MCF 10A (cell line): Measurements from ENCODE around the gene DRAXIN. TPM values are rescaled to one million over a fixed set of nuclear protein-coding genes. Genes with fewer than 3 reads are reported as not detected.
A peak's percentile ranks its signal among the peaks of the same experiment; 100 is the strongest.

Experiments used
- BruUV-seq: library from RNA; stranded (reverse); fragments of 400-500 nt; replicated peaks from 2 replicates; lab custom pipeline; 2021; lab: Mats Ljungman, UMichigan
- CTCF ChIA-PET: fragments of 300-600 bp; sonication (Branson Sonifier 250); formaldehyde crosslinking; extraction: SDS; loops from one replicate; lab custom pipeline; 2021; ENCODE audit warnings: antibody characterized with exemption, inconsistent platforms; lab: Yijun Ruan, JAX
- POLR2A ChIA-PET: fragments of 300-600, 350-650 bp; sonication (Branson Sonifier 250); formaldehyde crosslinking; extraction: SDS; loops from one replicate; lab custom pipeline; 2020; ENCODE audit warnings: antibody characterized with exemption, inconsistent platforms; lab: Yijun Ruan, JAX
- DNase-seq: peaks from one replicate; pipeline ENCODE4 v3.0.0-alpha.2; 2018; ENCODE audit not compliant: unreplicated experiment
- H3K27ac Mint-ChIP-seq: one replicate; pipeline ENCODE4 v1.8.0; 2022; ENCODE audit warnings: mild to moderate bottlenecking, low read depth, mixed read lengths; ENCODE audit not compliant: unreplicated experiment
- H3K27me3 Mint-ChIP-seq: one replicate; pipeline ENCODE4 v1.8.0; 2022; ENCODE audit warnings: mixed read lengths; ENCODE audit not compliant: insufficient read depth, unreplicated experiment
- H3K36me3 Mint-ChIP-seq: one replicate; pipeline ENCODE4 v1.8.0; 2022; ENCODE audit warnings: mild to moderate bottlenecking, moderate library complexity, mixed read lengths; ENCODE audit not compliant: insufficient read depth, unreplicated experiment
- H3K4me1 Mint-ChIP-seq: one replicate; pipeline ENCODE4 v1.8.0; 2022; ENCODE audit warnings: mixed read lengths; ENCODE audit not compliant: insufficient read depth, unreplicated experiment
- H3K4me3 Mint-ChIP-seq: one replicate; pipeline ENCODE4 v1.8.0; 2022; ENCODE audit warnings: mild to moderate bottlenecking, moderate library complexity, mixed read lengths; ENCODE audit not compliant: unreplicated experiment
- H3K9me3 Mint-ChIP-seq: one replicate; pipeline ENCODE4 v1.8.0; 2022; ENCODE audit warnings: mixed read lengths; ENCODE audit not compliant: unreplicated experiment
- intact Hi-C: fragments of 100-400 bp; cut with micrococcal nuclease; formaldehyde crosslinking; loops from 2 replicates; pipeline ENCODE4 v1.14.1; 2022
- total RNA-seq: library from RNA; stranded (reverse); gene quantifications from 2 replicates; pipeline ENCODE4 v1.2.3, GENCODE V29; 2022
- TF ChIP-seq, protein P1 (sequence below): fragments of 200-600 bp; IDR thresholded peaks from one replicate; pipeline ENCODE4 v1.8.0; 2022; ENCODE audit warnings: antibody characterized with exemption, mild to moderate bottlenecking; ENCODE audit not compliant: unreplicated experiment

The DRAXIN gene
- total RNA-seq, 1 experiment from 2014 or later = 0.07 TPM

DNA sequence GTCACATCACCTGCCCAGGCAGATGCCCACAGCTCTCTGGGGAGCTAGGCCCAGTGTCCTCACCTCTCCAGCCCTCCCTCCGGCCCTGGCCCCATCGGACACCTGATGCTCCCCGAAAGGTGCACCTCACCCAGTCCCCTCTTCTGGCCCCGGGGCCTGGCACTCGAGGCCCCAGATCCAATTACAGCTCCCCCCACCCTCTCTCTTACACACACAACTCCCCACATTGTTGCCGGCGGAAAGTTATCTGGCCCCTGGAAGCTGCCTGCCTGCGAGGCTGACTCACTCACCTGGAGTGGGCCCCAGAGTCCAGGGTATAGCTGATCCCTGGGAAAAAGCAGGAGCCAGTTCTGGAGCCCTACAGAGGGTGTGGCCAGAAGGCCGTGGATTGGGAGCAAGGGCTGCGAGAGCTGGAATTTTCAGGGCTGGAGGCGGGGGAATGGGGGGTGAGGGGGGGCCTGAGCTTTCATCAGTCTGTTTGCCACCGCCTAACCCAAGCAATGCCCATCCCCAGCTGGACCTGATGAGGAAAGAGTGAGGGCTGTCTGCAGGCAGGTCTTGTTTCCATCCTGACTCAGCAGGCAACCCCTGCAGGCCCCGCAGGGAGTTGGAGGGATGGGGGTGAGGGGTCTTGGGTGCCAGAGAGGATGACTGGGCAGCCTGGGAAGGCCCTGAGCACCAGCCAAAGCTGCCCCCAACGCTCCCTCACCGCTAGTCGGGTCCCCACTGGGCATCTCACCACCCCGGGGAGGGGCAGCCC, 38.2 kb upstream of the DRAXIN start:
- ChIA-PET CTCF (interaction anchor here (0.5 to 4.4 kb wide), 12 partner anchors 10 to 428 kb away, joined by 3 to 28 read pairs (median 4); partner anchors contain the start of gene FBXO6), POLR2A (interaction anchor here (0.5 to 2.6 kb wide), 18 partner anchors 11 to 1197 kb away, joined by 3 to 19 read pairs (median 4); partner anchors contain the start of genes AGTRAP, CLCN6, FBXO6 and MAD2L2)
- BruUV-seq = no TSS peak
- peak; percentile 81 for DNase-seq
- TF ChIP-seq, protein P1, sequence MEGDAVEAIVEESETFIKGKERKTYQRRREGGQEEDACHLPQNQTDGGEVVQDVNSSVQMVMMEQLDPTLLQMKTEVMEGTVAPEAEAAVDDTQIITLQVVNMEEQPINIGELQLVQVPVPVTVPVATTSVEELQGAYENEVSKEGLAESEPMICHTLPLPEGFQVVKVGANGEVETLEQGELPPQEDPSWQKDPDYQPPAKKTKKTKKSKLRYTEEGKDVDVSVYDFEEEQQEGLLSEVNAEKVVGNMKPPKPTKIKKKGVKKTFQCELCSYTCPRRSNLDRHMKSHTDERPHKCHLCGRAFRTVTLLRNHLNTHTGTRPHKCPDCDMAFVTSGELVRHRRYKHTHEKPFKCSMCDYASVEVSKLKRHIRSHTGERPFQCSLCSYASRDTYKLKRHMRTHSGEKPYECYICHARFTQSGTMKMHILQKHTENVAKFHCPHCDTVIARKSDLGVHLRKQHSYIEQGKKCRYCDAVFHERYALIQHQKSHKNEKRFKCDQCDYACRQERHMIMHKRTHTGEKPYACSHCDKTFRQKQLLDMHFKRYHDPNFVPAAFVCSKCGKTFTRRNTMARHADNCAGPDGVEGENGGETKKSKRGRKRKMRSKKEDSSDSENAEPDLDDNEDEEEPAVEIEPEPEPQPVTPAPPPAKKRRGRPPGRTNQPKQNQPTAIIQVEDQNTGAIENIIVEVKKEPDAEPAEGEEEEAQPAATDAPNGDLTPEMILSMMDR = no peak
- peaks cover 19% of the 10 kb centered on the region for H3K36me3 Mint-ChIP-seq
- no peaks in the 10 kb centered on the region for H3K27me3 Mint-ChIP-seq
- no peaks in the 10 kb centered on the region for H3K9me3 Mint-ChIP-seq
- H3K4me3 Mint-ChIP-seq = peak overlapping the region; percentile 76
- no peaks in the 10 kb centered on the region for H3K4me1 Mint-ChIP-seq
- no peak overlapping the region for H3K27ac Mint-ChIP-seq
- intact Hi-C loops = no loop called here

DNA sequence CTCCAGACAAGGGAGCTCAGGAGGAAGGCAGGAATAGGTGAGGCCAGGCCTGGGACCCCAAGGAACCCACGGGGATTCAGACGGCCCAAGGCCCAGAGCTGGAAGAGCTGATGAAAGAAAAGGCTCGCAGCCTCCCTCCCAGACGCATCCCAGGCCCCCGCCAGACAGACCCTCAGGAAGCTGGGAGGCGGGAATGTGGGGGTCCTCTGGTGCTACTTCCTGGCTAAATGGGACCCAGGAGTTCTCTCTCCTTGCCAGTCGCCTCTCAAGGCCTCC, 37.7 kb upstream of the DRAXIN start:
- peak overlapping the region; percentile 76 for H3K4me3 Mint-ChIP-seq
- CTCF ChIA-PET = interaction anchor here (0.9 to 4.4 kb wide), 7 partner anchors 10 to 412 kb away, joined by 3 to 28 read pairs (median 5); partner anchors contain the start of gene FBXO6
- no peaks in the 10 kb centered on the region for H3K4me1 Mint-ChIP-seq
- TF ChIP-seq, protein P1 = no peak
- intact Hi-C loops = no loop called here
- DNase-seq = peak; percentile 11
- POLR2A ChIA-PET = interaction anchor here (0.7 to 2.6 kb wide), 12 partner anchors 11 to 392 kb away, joined by 3 to 19 read pairs (median 6); partner anchors contain the start of genes AGTRAP, CLCN6, FBXO6 and MAD2L2
- no TSS peak for BruUV-seq
- H3K27ac Mint-ChIP-seq = no peak overlapping the region
- H3K9me3 Mint-ChIP-seq = no peaks in the 10 kb centered on the region
- no peaks in the 10 kb centered on the region for H3K27me3 Mint-ChIP-seq
- peaks cover 21% of the 10 kb centered on the region for H3K36me3 Mint-ChIP-seq

DNA sequence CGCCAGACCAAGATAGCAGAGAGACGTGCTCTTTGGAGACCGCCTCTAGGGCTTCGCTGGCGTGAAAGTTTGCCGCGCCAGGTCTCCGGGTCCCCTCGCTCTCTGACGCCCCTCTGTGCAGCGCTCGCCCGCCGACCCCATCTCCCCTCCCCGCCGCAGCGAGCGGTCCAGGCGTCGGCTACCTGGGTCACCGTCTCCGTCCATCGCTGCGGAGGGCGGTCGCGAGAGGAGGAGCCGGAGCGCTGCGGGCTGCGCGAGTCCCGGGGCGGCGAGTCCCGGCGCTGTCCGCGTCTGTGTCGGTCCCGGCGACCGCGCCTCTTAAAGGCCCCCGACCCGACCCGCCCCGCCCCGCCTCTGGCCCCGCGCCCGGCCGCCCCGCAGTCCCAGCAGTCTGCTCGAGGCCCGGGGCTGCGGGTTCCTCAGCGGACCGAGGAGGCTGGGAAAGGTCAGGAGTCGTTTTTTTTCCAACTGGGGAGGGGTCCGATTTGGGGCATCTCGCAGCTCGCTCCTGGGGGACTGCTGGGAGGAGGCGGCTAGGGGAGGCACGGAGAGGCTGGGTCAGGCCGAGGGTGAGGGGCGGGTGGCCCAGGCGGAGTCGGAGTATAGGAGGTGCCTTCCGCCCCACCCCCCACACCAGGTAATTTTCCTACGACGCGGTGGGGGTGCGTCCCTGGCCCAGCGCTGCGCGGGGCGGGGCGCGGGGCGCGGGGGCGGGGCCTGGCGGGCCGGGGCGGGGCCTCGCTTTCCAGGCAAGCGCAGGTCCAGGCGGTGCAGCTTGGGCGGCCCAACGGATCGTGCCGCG, 37.2 kb upstream of the DRAXIN start, which contains the start of the genes FBXO2 and FBXO44:
Gene FBXO2 (minus strand): TSS at position 293 of the 802 bp plus-strand sequence. CDS start 89 bp downstream, at position 204.
Gene FBXO44 (plus strand): TSS at position 741 of the 802 bp plus-strand sequence. CDS start 959 bp downstream, outside the sequence.
- ChIA-PET POLR2A (interaction anchor here (0.6 to 2.6 kb wide), 13 partner anchors 10 to 413 kb away, joined by 3 to 13 read pairs (median 4); partner anchors contain the start of genes CLCN6, FBXO6, MAD2L2 and MTHFR), CTCF (interaction anchor here (1.0 to 4.4 kb wide), 4 partner anchors 10 to 41 kb away, joined by 3 to 28 read pairs (median 15); partner anchors contain the start of gene FBXO6)
- Mint-ChIP-seq H3K27me3 (no peaks in the 10 kb centered on the region), H3K4me1 (no peaks in the 10 kb centered on the region), H3K9me3 (no peaks in the 10 kb centered on the region), H3K36me3 (peaks cover 25% of the 10 kb centered on the region), H3K27ac (peak within 1 kb of the TSS; percentile 66), H3K4me3 (peak within 1 kb of the TSS; percentile 76)
- TF ChIP-seq, protein P1 = no peak
- peak; percentile 67 for DNase-seq
- intact Hi-C loops = no loop called here
- no TSS peak for BruUV-seq
